ENCODE data around the gene LUM. TPM values are rescaled to one million over a fixed set of nuclear protein-coding genes. Genes with fewer than 3 reads are reported as not detected.
A peak's percentile ranks its signal among the peaks of the same experiment; 100 is the strongest.

The LUM gene
- total RNA-seq, 1 experiment from 2014 or later: 19.1 TPM

DNA sequence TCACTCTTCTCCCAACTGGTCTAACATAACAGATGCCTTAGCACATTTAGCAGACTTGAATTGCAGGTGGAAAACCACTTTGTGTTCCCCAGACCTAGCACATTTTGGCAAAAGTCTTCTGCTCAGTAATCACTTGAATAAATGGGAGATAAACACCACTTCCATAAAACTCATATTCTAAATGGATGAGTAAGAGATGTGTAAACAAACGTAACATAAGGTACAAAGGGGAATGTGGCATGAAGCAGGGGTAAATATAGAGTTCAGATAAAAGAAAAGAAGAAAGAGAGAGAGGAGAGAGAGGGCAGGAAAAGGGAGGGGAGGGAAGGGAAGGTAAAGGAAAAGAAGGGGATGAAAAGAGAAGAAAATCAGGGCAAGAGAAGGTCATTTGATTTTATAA lies 36.4 kb downstream of the LUM start:
- no peak for DNase-seq (ENCODE audit: low read depth)

DNA sequence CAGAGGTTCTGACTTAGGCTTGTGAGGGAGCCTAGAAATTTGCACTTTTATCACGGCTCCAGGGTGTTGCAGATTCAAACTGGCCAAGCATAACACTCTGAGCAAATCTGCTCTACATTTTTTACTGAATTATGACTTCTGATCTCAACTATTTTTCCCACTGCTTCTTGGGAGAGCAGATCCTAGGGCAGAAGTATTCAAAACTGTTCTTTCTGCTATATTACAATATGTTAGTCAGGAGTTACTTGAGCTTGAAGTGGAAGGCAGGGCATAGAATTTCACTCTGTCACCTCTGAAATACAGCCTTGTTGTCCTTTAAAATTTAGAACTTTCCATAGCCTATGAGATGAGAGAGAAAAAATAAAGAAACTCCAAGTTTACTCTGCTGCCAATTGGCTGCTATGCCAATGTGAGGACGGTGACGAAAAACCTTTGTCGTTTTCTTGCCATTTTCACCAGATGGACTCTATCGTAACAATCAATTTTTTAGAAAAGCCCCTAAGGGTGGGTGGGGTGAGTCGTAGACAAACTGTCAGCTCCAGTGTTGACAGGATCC lies 37.1 kb downstream of the LUM start:
- no peak for DNase-seq (ENCODE audit: low read depth)

- DNase-seq (ENCODE audit: low read depth): no peak
Observed at GRCh38 chr12:91073426-91073825, 37.9 kb downstream of the LUM start.

DNA sequence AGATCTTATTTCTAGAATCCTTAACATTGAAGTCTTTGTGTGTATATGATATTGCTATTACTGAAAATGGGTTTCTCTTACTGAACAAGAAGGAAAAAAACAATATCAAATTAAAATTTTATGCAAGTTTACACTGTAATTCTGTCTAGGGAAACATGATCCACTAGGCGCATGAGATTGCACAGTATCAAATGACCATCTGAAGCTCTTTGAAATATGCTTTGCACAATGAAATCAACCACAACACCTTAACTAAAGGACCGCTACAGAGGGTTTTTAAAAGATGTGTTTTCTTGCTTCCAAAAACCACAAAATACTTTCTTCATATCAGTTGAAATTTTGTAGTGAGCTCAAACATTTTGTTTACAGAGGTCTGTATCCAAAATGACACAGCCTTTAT lies 38.4 kb downstream of the LUM start:
- DNase-seq (ENCODE audit: low read depth): peak; percentile 63

DNA sequence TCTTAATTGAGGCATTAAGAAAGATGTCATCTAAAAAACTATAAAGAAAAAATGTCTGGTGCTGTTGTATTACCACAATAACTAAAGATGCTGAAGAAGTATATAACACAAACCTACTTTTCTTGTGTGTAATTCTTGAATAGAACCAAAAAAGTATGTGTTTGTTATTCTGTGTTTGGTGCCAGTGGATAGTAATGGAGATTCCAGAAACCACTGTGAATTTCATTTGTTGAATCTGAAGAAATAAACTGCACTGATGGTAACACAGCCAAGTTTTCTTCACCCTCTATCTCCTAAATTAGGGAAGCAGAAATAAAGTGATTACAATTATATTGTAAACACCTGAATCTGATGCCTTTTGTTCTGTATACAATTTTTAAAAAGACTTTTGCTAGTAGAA lies 40.4 kb downstream of the LUM start:
- DNase-seq (ENCODE audit: low read depth): no peak

DNA sequence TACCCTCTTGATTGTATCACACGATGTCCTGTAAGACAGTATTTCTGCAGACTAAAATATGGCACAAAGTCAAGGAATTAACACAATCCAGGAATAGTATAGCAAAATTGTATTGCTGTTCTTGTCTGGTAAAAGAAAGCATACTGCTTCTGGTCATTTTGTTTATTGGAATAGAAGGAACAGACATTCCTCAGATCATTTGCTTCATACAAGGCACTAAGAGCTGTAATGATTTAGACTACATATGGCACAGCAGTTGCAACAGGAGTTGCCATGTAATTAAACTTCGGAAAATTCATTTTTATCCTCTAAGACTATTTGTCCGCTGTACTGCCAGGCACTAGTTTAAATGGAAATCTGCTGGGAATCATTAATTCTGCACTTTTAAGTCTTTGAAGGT lies 45.9 kb downstream of the LUM start:
- DNase-seq (ENCODE audit: low read depth): no peak

GRCh38 chr12:91064640-91065039 lies 46.7 kb downstream of the LUM start:
- no peak for DNase-seq (ENCODE audit: low read depth)

GRCh38 chr12:91061091-91061490 lies 50.2 kb downstream of the LUM start:
- no peak for DNase-seq (ENCODE audit: low read depth)

DNA sequence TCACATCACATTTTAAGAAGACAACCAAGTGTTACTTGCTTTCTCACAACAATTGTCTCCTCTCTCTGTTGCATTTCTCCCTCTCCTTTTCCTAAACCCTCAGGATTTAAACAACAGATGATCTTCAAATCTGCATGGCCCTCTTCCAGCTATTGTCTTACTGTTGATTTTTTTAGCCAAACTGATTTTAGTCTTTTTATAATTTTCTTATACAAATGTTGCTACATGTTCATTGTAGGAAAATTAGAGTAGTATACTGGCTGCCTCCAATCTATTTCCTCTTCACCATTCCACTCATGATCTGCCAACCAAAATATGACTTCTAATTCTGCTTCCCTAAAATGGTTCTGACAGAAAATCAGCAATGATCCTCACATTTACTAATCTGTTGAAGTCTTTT lies 52.1 kb downstream of the LUM start:
- DNase-seq (ENCODE audit: low read depth): no peak

GRCh38 chr12:91058786-91059185 lies 52.5 kb downstream of the LUM start:
- peak; percentile 44 for DNase-seq (ENCODE audit: low read depth)

DNA sequence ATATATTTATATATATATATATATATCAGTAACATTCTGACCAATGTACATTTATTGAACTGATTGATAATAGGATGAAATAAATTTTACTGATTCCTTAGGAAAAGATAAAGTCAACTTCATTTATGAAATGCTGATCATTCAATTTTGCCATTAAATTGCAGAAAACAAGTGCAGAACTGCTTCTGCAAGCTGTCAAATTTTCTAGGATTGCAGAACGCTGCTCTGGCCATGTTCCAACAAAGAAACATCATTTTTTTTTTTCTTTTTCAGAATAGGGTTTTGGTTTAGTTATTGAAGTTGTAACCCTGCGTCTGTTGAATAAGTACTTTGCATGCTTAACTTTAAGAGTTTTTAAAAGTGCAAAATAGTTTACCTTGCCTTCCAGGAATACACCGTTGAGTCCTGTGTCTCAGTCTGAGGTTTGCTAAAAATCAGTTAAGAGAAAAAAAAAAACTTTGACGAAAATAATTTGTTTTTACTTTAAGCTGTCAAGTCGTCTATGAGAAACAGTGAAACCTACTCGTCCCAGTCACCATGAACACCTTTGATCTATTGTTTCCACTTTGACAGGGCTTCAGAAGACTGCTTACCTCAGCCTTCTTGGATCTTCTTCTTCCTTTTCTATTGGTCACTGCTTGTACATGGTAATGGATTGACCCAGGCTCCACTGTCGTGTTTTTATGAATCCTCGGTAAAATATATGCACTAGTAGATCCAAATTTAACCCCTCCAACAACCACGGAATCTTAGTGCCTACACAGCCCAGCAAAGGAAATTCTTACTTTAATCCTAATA lies 53.7 kb downstream of the LUM start, which contains the start of gene KERA:
Gene KERA, minus strand, starts transcription at position 657 of the 798 bp plus-strand sequence. CDS start 1,743 bp downstream, outside the sequence.
- DNase-seq (ENCODE audit: low read depth): no peak

- DNase-seq (ENCODE audit: low read depth): no peak
Observed at GRCh38 chr12:91056488-91056887, 54.8 kb downstream of the LUM start.

- no peak for DNase-seq (ENCODE audit: low read depth)
Observed at GRCh38 chr12:91055976-91056375, 55.3 kb downstream of the LUM start.

DNA sequence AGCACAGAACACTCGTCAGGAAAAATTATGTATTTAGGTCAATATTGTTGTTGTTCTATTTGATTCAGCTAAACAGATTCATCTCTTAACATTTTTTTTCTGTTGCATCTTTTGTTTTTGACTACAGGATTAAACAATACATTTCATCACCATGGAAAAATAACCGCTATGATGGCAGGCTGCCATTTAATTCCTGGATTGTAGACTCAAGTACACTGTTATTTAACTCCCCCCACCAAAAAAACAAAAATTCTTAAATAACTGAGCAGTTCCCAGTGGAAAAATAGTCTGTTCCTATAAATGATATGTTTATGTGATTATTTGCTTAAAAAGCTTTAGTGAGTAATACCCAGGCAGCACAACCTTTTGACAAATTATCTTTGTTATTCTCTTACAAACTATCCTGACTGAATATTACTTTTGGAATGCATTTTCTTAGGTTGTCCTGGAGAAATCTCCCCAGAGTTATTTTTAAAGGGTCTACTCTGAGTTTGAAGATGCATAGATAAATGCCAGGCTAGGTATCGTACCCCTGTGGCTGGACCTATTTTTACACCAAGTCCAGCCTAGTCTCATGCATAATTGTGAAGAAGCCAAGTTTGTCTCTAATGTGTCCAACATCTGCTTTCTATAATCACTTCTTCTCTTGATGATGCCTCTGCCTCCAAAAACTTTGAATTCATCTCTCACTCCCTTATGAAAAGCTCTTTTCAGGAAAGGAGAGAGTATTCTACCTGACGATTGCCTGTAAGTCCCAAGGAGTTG lies 57.2 kb downstream of the LUM start:
- DNase-seq (ENCODE audit: low read depth): peak; percentile 83

Other genes starting within 250 kb of the LUM start
- not detected in 2 replicates for gene CCER1, start 156.3 kb downstream of the LUM start, total RNA-seq (2014; rRNA removed)
- not detected in 2 replicates for gene EPYC, start 106.5 kb downstream of the LUM start, total RNA-seq (2014; rRNA removed)
- not detected in 2 replicates for gene KERA, start 53.5 kb downstream of the LUM start, total RNA-seq (2014; rRNA removed)
- 447 and 478 TPM in 2 replicates for gene DCN, start 71.3 kb upstream of the LUM start, total RNA-seq (2014; rRNA removed)